Ovary (tissue), 3 donors: ENCODE results near the gene PTCHD1.

Source experiments
- EP300 ChIP-seq: sonication (generic); formaldehyde crosslinking; IDR thresholded peaks from one replicate; pipeline ENCODE4 v1.6.1; 2017; ENCODE audit warnings: antibody characterized with exemption
- TF ChIP-seq, protein P1 (sequence below), 3 donors: fragments of 450-650 bp in 2 of 3; fragments of 200-600 bp in 1 of 3; IDR thresholded peaks; one replicate each; pipeline versions ENCODE4 v1.5.1 to v1.8.0; 2016 to 2022; ENCODE audit warnings: antibody characterized with exemption in 3 of 3, mild to moderate bottlenecking in 1 of 3
- donor health status: DM: no; HTN: no; CAD: no.

DNA sequence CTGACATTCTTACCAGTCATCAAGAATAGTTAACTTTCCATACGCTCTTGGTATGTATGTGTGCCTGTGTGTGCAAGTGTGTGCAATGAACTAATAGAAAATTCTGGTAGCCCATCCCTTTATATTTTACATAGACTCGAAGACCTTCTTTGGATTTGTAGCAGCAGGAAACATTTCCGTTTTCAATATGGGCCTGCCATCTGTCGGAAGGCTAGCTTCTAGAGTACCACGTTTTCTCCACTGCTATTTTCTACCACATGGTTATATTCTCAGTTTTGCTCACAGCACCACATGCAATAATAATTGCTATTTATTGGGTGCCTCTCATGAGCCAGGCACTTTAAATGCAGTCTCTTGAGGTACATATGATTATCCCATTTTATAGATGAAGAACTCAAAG, 47.9 kb upstream of the PTCHD1 start:
- TF ChIP-seq, protein P1, sequence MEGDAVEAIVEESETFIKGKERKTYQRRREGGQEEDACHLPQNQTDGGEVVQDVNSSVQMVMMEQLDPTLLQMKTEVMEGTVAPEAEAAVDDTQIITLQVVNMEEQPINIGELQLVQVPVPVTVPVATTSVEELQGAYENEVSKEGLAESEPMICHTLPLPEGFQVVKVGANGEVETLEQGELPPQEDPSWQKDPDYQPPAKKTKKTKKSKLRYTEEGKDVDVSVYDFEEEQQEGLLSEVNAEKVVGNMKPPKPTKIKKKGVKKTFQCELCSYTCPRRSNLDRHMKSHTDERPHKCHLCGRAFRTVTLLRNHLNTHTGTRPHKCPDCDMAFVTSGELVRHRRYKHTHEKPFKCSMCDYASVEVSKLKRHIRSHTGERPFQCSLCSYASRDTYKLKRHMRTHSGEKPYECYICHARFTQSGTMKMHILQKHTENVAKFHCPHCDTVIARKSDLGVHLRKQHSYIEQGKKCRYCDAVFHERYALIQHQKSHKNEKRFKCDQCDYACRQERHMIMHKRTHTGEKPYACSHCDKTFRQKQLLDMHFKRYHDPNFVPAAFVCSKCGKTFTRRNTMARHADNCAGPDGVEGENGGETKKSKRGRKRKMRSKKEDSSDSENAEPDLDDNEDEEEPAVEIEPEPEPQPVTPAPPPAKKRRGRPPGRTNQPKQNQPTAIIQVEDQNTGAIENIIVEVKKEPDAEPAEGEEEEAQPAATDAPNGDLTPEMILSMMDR (IDR thresholded peaks at IDR 0.05), result no peak
- TF ChIP-seq EP300, result no peak
